Adrenal gland (tissue), 12 donors: ENCODE measurements around the gene DGLUCY. TPM values are rescaled to one million over a fixed set of nuclear protein-coding genes. Genes with fewer than 3 reads are reported as not detected.

ENCODE experiments used
- DNase-seq, 7 donors: peaks; one replicate each; pipeline ENCODE4 v3.0.0-alpha.2; 2019 to 2020
- H3K27ac ChIP-seq, 5 donors: fragments of 200-600 bp; sonication (generic) in 4 of 5; 1 replicate in 3 of 5; 2 replicates in 2 of 5; pipeline versions ENCODE4 v1.5.1 to v1.8.0; 2016 to 2020; ENCODE audit warnings: mild to moderate bottlenecking in 1 of 5
- H3K27me3 ChIP-seq: fragments of 200-600 bp; 2 replicates; pipeline ENCODE4 v1.8.0; 2021
- H3K36me3 ChIP-seq, 2 donors: fragments of 200-600 bp; replicated peaks in 1 of 2; 1 replicate in 1 of 2; 2 replicates in 1 of 2; pipeline versions ENCODE4 v1.5.1 to v1.8.0; 2018 to 2022
- H3K4me1 ChIP-seq, 2 donors: fragments of 200-600 bp; replicated peaks in 1 of 2; 1 replicate in 1 of 2; 2 replicates in 1 of 2; pipeline versions ENCODE4 v1.5.1 to v1.8.0; 2018 to 2021
- H3K4me3 ChIP-seq, 4 donors: fragments of 200-600 bp; sonication (generic) in 3 of 4; one replicate each; pipeline ENCODE4 v1.5.1; 2016 to 2018
- H3K9me3 ChIP-seq, 3 donors: fragments of 200-600 bp; sonication (generic) in 1 of 3; replicated peaks in 1 of 3; 1 replicate in 2 of 3; 2 replicates in 1 of 3; pipeline versions ENCODE4 v1.5.1 to v1.8.0; 2016 to 2021
- CTCF ChIP-seq, 6 experiments: fragments of 450-650 bp in 4 of 6; fragments of 200-600 bp in 2 of 6; sonication (generic) in 1 of 6; IDR thresholded peaks; 1 replicate in 5 of 6; 2 replicates in 1 of 6; pipeline versions ENCODE4 v1.5.1 to v1.8.0; 2016 to 2021; ENCODE audit warnings: antibody characterized with exemption in 6 of 6, mild to moderate bottlenecking in 2 of 6, moderate library complexity in 1 of 6
- POLR2A ChIP-seq, 2 donors: fragments of 450-650 bp; IDR thresholded peaks; one replicate each; pipeline ENCODE4 v1.6.1; 2017; ENCODE audit warnings: antibody characterized with exemption in 2 of 2, mild to moderate bottlenecking in 2 of 2, moderate library complexity in 1 of 2
- WGBS, 4 donors: extraction: QIAGEN DNeasy Blood & Tissue Kit in 2 of 4; methylation state at CpG; one replicate each; pipeline versions ENCODE4 v1.1.5 to v1.1.7; 2013 to 2017; 5-methylcytosine and 5-hydroxymethylcytosine counted together
- intact Hi-C, 2 donors: fragments of 100-400 bp; cut with DNase I; formaldehyde crosslinking; loops; one replicate each; pipeline versions ENCODE4 v1.14.1 to v1.15.0; 2022 to 2023
- polyA plus RNA-seq, 3 donors: library from polyadenylated mRNA; stranded (reverse); fragments of 200-250 nt in 2 of 3; fragments of 350-450 nt in 1 of 3; fragmentation: Illumina TruSeq in 1 of 3; extraction: RNeasy Lipid Tissue Mini Kit (QIAGEN cat#74804) in 1 of 3; gene quantifications; one replicate each; pipeline ENCODE4 v1.2.3, GENCODE V29; 2013 to 2014
- total RNA-seq, 9 donors: library from RNA; depleted of rRNA in 4 of 9; stranded (reverse); fragments of >200 nt in 4 of 9; fragments of 120-200 nt in 1 of 9; fragmentation: NEBNext Ultra II Directional in 1 of 9; extraction: Animal tissue kit (Norgen Biotek cat#: 25700) in 1 of 9; gene quantifications; one replicate each; pipeline versions ENCODE4 v1.1.0 to v1.2.4, GENCODE V29; 2013 to 2023
- donor health status: healthy with polysubstance abuse.
- donor health status: Bipolar disorder and iron deficiency.
- donor health status: DM: yes; HTN: yes; CAD: no.
- donor health status: DM: no; HTN: no; CAD: no.
- donor health status: DM: no; HTN: no; CAD: no.
- donor health status: DM: yes; HTN: yes; CAD: no.

The DGLUCY gene
- total and polyA plus RNA-seq, 12 donors = 48.9 to 93.4 (median 70.9) TPM

- no peak overlapping the region for H3K4me3 ChIP-seq
- 90 to 97% (median 97%) methylated on average over 3 of the region's 3 CpGs for WGBS, 4 donors
- H3K36me3 ChIP-seq = no peaks in the 10 kb centered on the region
- TF ChIP-seq CTCF (IDR thresholded peaks at IDR 0.05) = peak in 5 of 6 experiments; percentile 4 to 32 (median 29)
- TF ChIP-seq POLR2A (IDR thresholded peaks at IDR 0.05) = no peak
- H3K27ac ChIP-seq = no peak overlapping the region
- no peaks in the 10 kb centered on the region for H3K9me3 ChIP-seq
- peaks cover 0 to 3% of the 10 kb centered on the region in 2 donors for H3K4me1 ChIP-seq
- intact Hi-C loops = no loop called here
- H3K27me3 ChIP-seq = no peaks in the 10 kb centered on the region
- DNase-seq = peak in 1 of 7 donors; percentile 23
These were observed 26.8 kb downstream of the DGLUCY start for GRCh38 chr14:91140672-91141071.

DNA sequence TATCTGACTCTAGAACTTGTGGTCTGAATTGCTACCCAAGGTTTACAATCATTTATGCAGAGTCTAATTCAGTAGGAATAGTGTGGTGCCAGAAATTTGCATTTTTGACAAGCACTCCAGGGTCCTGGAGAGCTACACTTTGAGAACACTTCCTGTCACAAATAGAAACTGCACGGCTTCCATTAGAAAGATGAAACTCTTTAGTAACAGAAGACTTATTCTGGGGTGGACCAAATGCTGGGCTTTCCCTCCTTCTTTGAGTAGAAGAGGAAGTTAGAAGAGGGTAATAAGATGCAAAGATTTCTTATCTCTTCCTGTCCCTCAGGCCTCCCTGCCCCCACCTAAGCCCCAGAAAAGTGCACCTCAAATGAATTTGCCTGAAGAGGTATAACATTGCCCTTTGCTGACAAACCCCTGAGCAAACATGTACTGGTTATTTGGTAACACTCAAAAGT, 28.4 kb downstream of the DGLUCY start:
- intact Hi-C loops = no loop called here
- DNase-seq = no peak
- H3K4me3 ChIP-seq = no peak overlapping the region
- peaks cover 0 to 8% of the 10 kb centered on the region in 2 donors for H3K4me1 ChIP-seq
- H3K36me3 ChIP-seq = peaks cover 0 to 13% of the 10 kb centered on the region in 2 donors
- no peak overlapping the region for H3K27ac ChIP-seq
- no peaks in the 10 kb centered on the region for H3K9me3 ChIP-seq
- TF ChIP-seq POLR2A (IDR thresholded peaks at IDR 0.05) (no peak), CTCF (IDR thresholded peaks at IDR 0.05) (no peak)
- no peaks in the 10 kb centered on the region for H3K27me3 ChIP-seq
- 56 to 85% (median 73%) methylated on average over 1 of the region's 1 CpG for WGBS, 4 donors

- peaks cover 0 to 8% of the 10 kb centered on the region in 2 donors for H3K4me1 ChIP-seq
- intact Hi-C loops = no loop called here
- H3K36me3 ChIP-seq = peaks cover 0 to 22% of the 10 kb centered on the region in 2 donors
- 82 to 90% (median 87%) methylated on average over 8 of the region's 8 CpGs for WGBS, 4 donors
- H3K27ac ChIP-seq = peak overlapping the region in 1 of 5 donors; percentile 25
- no peaks in the 10 kb centered on the region for H3K9me3 ChIP-seq
- no peaks in the 10 kb centered on the region for H3K27me3 ChIP-seq
- DNase-seq = no peak
- H3K4me3 ChIP-seq = no peak overlapping the region
- TF ChIP-seq CTCF (IDR thresholded peaks at IDR 0.05) (no peak), POLR2A (IDR thresholded peaks at IDR 0.05) (no peak)
These were observed 30.0 kb downstream of the DGLUCY start for GRCh38 chr14:91143862-91144261.

- Histone ChIP-seq H3K36me3 (peaks cover 0 to 22% of the 10 kb centered on the region in 2 donors), H3K9me3 (no peaks in the 10 kb centered on the region), H3K4me3 (no peak overlapping the region), H3K4me1 (peaks cover 6 to 8% of the 10 kb centered on the region in 2 donors), H3K27ac (peak overlapping the region in 2 of 5 donors; percentile 13 to 25), H3K27me3 (no peaks in the 10 kb centered on the region)
- DNase-seq = no peak
- intact Hi-C loops = no loop called here
- no peak for TF ChIP-seq CTCF (IDR thresholded peaks at IDR 0.05)
- no peak for TF ChIP-seq POLR2A (IDR thresholded peaks at IDR 0.05)
- 65 to 81% (median 74%) methylated on average over 5 of the region's 5 CpGs for WGBS, 4 donors
These were observed 30.7 kb downstream of the DGLUCY start for GRCh38 chr14:91144425-91145145.
